B cell (primary cell): ENCODE measurements around the gene BABAM2. TPM values are rescaled to one million over a fixed set of nuclear protein-coding genes. Genes with fewer than 3 reads are reported as not detected.

ENCODE experiments used
- ATAC-seq: fragments of 200-7000 bp; cut with Tn5 transposase; one replicate; pipeline ENCODE4 v1.10.0; 2021; ENCODE audit warnings: low read depth, mild to moderate bottlenecking, moderate number of reproducible peaks, moderate library complexity
- CTCF ChIA-PET: fragments of 350-600 bp; sonication (Branson Sonifier 250); formaldehyde crosslinking; loops from one replicate; lab custom pipeline; 2021; ENCODE audit warnings: antibody characterized with exemption, inconsistent platforms; lab: Charles Lee
- POLR2A ChIA-PET: fragments of 350-600 bp; sonication (Branson Sonifier 250); formaldehyde crosslinking; loops from one replicate; lab custom pipeline; 2021; ENCODE audit warnings: antibody characterized with exemption; lab: Charles Lee
- DNase-seq: peaks from one replicate; pipeline ENCODE4 v3.0.0; 2013
- H2AFZ ChIP-seq: 2 replicates; pipeline ENCODE4 v1.6.1; 2012; ENCODE audit warnings: mild to moderate bottlenecking, low read depth, low read length; ENCODE audit not compliant: insufficient read depth, poor library complexity, severe bottlenecking
- H3K27ac ChIP-seq, 2 donors: 1 replicate in 1 of 2; 2 replicates in 1 of 2; pipeline ENCODE4 v1.5.1; 2012 to 2013; ENCODE audit warnings: low read length in 2 of 2, mild to moderate bottlenecking in 2 of 2, moderate library complexity in 1 of 2
- H3K27me3 ChIP-seq, 4 experiments: fragments of 200-600 bp in 1 of 4; sonication (generic) in 1 of 4; replicated peaks in 1 of 4; 1 replicate in 2 of 4; 2 replicates in 2 of 4; pipeline versions ENCODE4 v1.6.1 to v1.7.0; 2013 to 2016; ENCODE audit warnings: low read length in 3 of 4, mild to moderate bottlenecking in 2 of 4, mixed read lengths in 1 of 4, moderate library complexity in 1 of 4; ENCODE audit not compliant: insufficient read depth in 4 of 4, control insufficient read depth in 3 of 4; ENCODE audit errors: control extremely low read depth in 1 of 4
- H3K36me3 ChIP-seq, 2 experiments: replicated peaks in 1 of 2; 1 replicate in 1 of 2; 2 replicates in 1 of 2; pipeline versions ENCODE4 v1.6.1 to v1.7.1; 2013; ENCODE audit warnings: low read length in 1 of 2; ENCODE audit not compliant: insufficient read depth in 2 of 2, control insufficient read depth in 1 of 2; ENCODE audit errors: control extremely low read depth in 1 of 2, extremely low read depth in 1 of 2
- H3K4me1 ChIP-seq, 2 donors: fragments of 200-600 bp in 1 of 2; sonication (generic) in 1 of 2; 1 replicate in 1 of 2; 2 replicates in 1 of 2; pipeline versions ENCODE4 v1.5.1 to v1.6.1; 2013 to 2017; ENCODE audit warnings: low read length in 2 of 2; ENCODE audit not compliant: control insufficient read depth in 2 of 2, insufficient read depth in 2 of 2
- H3K4me2 ChIP-seq: replicated peaks from 2 replicates; pipeline ENCODE3; 2012; ENCODE audit warnings: mild to moderate bottlenecking, low read depth, low read length; ENCODE audit not compliant: poor library complexity, severe bottlenecking
- H3K4me3 ChIP-seq, 5 experiments: fragments of 200-600 bp in 1 of 5; sonication (generic) in 1 of 5; 1 replicate in 3 of 5; 2 replicates in 2 of 5; pipeline versions ENCODE4 v1.5.1 to v1.7.0; 2011 to 2016; ENCODE audit warnings: low read length in 4 of 5, mild to moderate bottlenecking in 4 of 5, low read depth in 2 of 5, control low read depth in 1 of 5, moderate library complexity in 1 of 5; ENCODE audit not compliant: insufficient read depth in 1 of 5; ENCODE audit errors: control extremely low read depth in 1 of 5, extremely low read depth in 1 of 5
- H3K79me2 ChIP-seq: fragments of 200-600 bp; sonication (generic); one replicate; pipeline ENCODE4 v1.6.0; 2016; ENCODE audit warnings: low read length; ENCODE audit not compliant: control insufficient read depth, insufficient read depth
- H3K9ac ChIP-seq: fragments of 200-600 bp; sonication (generic); 2 replicates; pipeline ENCODE4 v1.6.1; 2017; ENCODE audit warnings: mild to moderate bottlenecking, low read length, moderate library complexity
- H3K9me3 ChIP-seq, 3 donors: one replicate each; pipeline versions ENCODE4 v1.6.1 to v1.7.1; 2013; ENCODE audit warnings: low read length in 2 of 3; ENCODE audit not compliant: control insufficient read depth in 2 of 3, insufficient read depth in 1 of 3; ENCODE audit errors: control extremely low read depth in 1 of 3
- H4K20me1 ChIP-seq: 2 replicates; pipeline ENCODE4 v1.6.0; 2012; ENCODE audit warnings: mild to moderate bottlenecking, low read length; ENCODE audit not compliant: insufficient read depth, control insufficient read depth, poor library complexity, severe bottlenecking
- H3K27ac Mint-ChIP-seq: one replicate; pipeline ENCODE4 v1.8.0; 2021; ENCODE audit warnings: mixed read lengths
- H3K27me3 Mint-ChIP-seq: one replicate; pipeline ENCODE4 v1.8.0; 2021; ENCODE audit warnings: mixed read lengths
- H3K4me1 Mint-ChIP-seq: one replicate; pipeline ENCODE4 v1.8.0; 2021; ENCODE audit warnings: mixed read lengths
- H3K4me3 Mint-ChIP-seq: one replicate; pipeline ENCODE4 v1.8.0; 2021; ENCODE audit warnings: mixed read lengths
- H3K9me3 Mint-ChIP-seq: one replicate; pipeline ENCODE4 v1.8.0; 2022; ENCODE audit warnings: mixed read lengths; ENCODE audit not compliant: insufficient read depth
- EZH2 ChIP-seq: IDR thresholded peaks from 2 replicates; pipeline ENCODE4 v1.6.1; 2012; ENCODE audit warnings: borderline replicate concordance, low read depth, mild to moderate bottlenecking, moderate library complexity, low read length; ENCODE audit not compliant: insufficient read depth, poor library complexity, severe bottlenecking
- WGBS: methylation state at CpG from one replicate; pipeline ENCODE4 v1.1.5; 2013; ENCODE audit warnings: missing lambda C conversion rate; ENCODE audit not compliant: insufficient coverage; 5-methylcytosine and 5-hydroxymethylcytosine counted together
- intact Hi-C: fragments of 100-400 bp; cut with micrococcal nuclease; formaldehyde crosslinking; loops from one replicate; pipeline ENCODE4 v1.10.0; 2022
- polyA plus RNA-seq: library from polyadenylated mRNA; depleted of rRNA; stranded (reverse); fragments of >200 nt; gene quantifications from 2 replicates; pipeline ENCODE4 v1.2.3, GENCODE V29; 2012
- total RNA-seq, 2 donors: library from RNA; stranded (reverse); fragments of 120-200 nt in 1 of 2; gene quantifications; 1 replicate in 1 of 2; 2 replicates in 1 of 2; pipeline versions ENCODE4 v1.2.3 to v1.2.4, GENCODE V29; 2013 to 2022
- TF ChIP-seq, protein P1 (sequence below): fragments of 200-600 bp; IDR thresholded peaks from one replicate; pipeline ENCODE4 v1.8.0; 2022; ENCODE audit warnings: antibody characterized with exemption, mild to moderate bottlenecking

BABAM2 gene
- total and polyA plus RNA-seq, 2 donors (not counting 1 experiment from before 2014, with no cell fraction given) = 22.3 to 69.6 TPM

DNA sequence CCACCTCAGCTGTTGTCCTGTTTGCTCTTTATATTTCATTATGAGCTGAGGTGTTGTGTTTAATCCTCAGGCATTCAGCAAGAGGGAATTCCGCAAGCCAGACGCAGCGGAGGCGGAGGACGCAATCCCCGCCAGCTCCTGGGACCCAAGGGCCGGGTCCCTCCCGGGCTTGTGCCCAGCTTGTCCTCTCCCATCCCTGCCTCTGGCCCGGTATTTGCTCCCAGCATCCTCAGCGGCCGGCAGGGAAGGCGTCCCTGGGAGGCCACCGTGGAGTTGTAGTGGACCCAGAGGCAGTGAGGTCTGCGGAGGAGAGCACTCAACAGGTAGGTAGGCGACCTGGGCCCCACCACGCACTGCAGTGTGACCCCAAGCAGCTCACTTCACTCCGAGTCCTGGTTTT is 459.7 kb downstream of the BABAM2 start:
- no peak overlapping the region for H3K9ac ChIP-seq
- TF ChIP-seq, protein P1, sequence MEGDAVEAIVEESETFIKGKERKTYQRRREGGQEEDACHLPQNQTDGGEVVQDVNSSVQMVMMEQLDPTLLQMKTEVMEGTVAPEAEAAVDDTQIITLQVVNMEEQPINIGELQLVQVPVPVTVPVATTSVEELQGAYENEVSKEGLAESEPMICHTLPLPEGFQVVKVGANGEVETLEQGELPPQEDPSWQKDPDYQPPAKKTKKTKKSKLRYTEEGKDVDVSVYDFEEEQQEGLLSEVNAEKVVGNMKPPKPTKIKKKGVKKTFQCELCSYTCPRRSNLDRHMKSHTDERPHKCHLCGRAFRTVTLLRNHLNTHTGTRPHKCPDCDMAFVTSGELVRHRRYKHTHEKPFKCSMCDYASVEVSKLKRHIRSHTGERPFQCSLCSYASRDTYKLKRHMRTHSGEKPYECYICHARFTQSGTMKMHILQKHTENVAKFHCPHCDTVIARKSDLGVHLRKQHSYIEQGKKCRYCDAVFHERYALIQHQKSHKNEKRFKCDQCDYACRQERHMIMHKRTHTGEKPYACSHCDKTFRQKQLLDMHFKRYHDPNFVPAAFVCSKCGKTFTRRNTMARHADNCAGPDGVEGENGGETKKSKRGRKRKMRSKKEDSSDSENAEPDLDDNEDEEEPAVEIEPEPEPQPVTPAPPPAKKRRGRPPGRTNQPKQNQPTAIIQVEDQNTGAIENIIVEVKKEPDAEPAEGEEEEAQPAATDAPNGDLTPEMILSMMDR = no peak
- TF ChIP-seq EZH2 = no peak
- H4K20me1 ChIP-seq = no peaks in the 10 kb centered on the region
- POLR2A ChIA-PET = no interaction called here
- Mint-ChIP-seq H3K9me3 (no peaks in the 10 kb centered on the region), H3K27me3 (no peaks in the 10 kb centered on the region), H3K27ac (no peak overlapping the region), H3K4me1 (no peaks in the 10 kb centered on the region), H3K4me3 (no peak overlapping the region)
- 95% methylated on average over 14 of the region's 17 CpGs for WGBS
- intact Hi-C loops = no loop called here
- H3K27ac ChIP-seq = no peak overlapping the region
- no peak overlapping the region for H3K4me2 ChIP-seq
- no peak for ATAC-seq
- peaks cover 0 to 3% (median 0%) of the 10 kb centered on the region in 4 experiments for H3K27me3 ChIP-seq
- H3K36me3 ChIP-seq = no peaks in the 10 kb centered on the region
- no peaks in the 10 kb centered on the region for H3K79me2 ChIP-seq
- DNase-seq = no peak
- H3K9me3 ChIP-seq = peaks cover 0 to 3% (median 0%) of the 10 kb centered on the region in 3 donors
- no peak overlapping the region for H3K4me3 ChIP-seq
- CTCF ChIA-PET = no interaction called here
- H2AFZ ChIP-seq = no peak overlapping the region
- no peaks in the 10 kb centered on the region for H3K4me1 ChIP-seq

- no peak overlapping the region for H3K27ac ChIP-seq
- no peak overlapping the region for H3K4me2 ChIP-seq
- no peak for ATAC-seq
- H2AFZ ChIP-seq = no peak overlapping the region
- no peaks in the 10 kb centered on the region for H3K4me1 ChIP-seq
- Mint-ChIP-seq H3K9me3 (no peaks in the 10 kb centered on the region), H3K4me3 (no peak overlapping the region), H3K27ac (no peak overlapping the region), H3K4me1 (no peaks in the 10 kb centered on the region), H3K27me3 (no peaks in the 10 kb centered on the region)
- ChIA-PET POLR2A (no interaction called here), CTCF (no interaction called here)
- no peak for DNase-seq
- H3K27me3 ChIP-seq = peaks cover 0 to 3% (median 0%) of the 10 kb centered on the region in 4 experiments
- H3K9ac ChIP-seq = no peak overlapping the region
- 100% methylated on average over 9 of the region's 11 CpGs for WGBS
- no peaks in the 10 kb centered on the region for H3K79me2 ChIP-seq
- no peak overlapping the region for H3K4me3 ChIP-seq
- intact Hi-C loops = no loop called here
- H3K9me3 ChIP-seq = peaks cover 0 to 3% (median 0%) of the 10 kb centered on the region in 3 donors
- TF ChIP-seq, protein P1 = no peak
- no peak for TF ChIP-seq EZH2
- H4K20me1 ChIP-seq = no peaks in the 10 kb centered on the region
- H3K36me3 ChIP-seq = no peaks in the 10 kb centered on the region
Observed at GRCh38 chr2:28350791-28351285, 460.3 kb downstream of the BABAM2 start.
